AG09319 (cell line): Measurements from ENCODE around the gene CBFA2T2.

Source experiments
- DNase-seq: peaks from one replicate; pipeline ENCODE4 v3.0.0-alpha.2; 2010; ENCODE audit warnings: low read depth; ENCODE audit errors: extremely low read depth
- CTCF ChIP-seq: IDR thresholded peaks from 2 replicates; pipeline ENCODE4 v1.5.1; 2011; ENCODE audit warnings: low read depth, mild to moderate bottlenecking, inconsistent platforms, low read length, moderate library complexity

The CBFA2T2 gene

DNA sequence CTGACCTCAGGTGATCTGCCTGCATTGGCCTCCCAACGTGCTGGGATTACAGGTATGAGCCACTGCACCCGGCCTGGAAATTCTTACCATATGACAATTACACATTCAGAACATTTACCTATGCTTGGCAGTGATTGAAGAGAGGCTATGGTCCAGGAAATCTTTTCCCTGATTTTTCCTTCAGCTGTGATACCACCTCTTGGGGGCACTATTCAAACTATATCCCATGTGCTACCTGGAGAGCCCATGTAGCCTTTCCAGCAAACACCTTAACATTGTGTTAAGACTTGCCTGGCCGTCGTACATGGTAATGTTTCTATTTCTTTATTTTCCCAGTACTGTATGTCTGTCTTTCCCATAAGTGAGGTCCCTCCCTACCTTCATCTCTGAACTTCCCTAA is 110.5 kb downstream of the CBFA2T2 start:
- no peak for DNase-seq
- no peak for TF ChIP-seq CTCF

- no peak for DNase-seq
- no peak for TF ChIP-seq CTCF
Observed at GRCh38 chr20:33600981-33601380, 111.1 kb downstream of the CBFA2T2 start.

DNA sequence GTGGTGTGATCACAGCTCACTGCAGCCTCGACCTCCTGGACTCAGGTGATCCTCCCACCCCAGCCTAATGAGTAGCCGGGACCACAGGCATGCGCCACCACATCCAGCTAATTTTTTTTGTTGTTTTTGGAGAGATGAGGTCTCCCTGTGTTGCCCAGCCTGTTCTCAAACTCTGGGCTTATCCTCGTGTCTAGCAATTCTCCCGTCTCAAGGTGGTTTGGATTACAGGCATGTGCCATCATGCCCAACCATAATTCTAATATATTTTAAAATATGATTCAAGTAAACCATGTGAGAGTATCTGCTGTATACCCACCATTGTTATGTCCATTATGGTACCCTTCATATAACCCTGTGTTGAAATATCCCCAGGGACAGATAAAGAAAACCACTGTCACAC is 112.0 kb downstream of the CBFA2T2 start:
- DNase-seq: no peak
- TF ChIP-seq CTCF: no peak

DNA sequence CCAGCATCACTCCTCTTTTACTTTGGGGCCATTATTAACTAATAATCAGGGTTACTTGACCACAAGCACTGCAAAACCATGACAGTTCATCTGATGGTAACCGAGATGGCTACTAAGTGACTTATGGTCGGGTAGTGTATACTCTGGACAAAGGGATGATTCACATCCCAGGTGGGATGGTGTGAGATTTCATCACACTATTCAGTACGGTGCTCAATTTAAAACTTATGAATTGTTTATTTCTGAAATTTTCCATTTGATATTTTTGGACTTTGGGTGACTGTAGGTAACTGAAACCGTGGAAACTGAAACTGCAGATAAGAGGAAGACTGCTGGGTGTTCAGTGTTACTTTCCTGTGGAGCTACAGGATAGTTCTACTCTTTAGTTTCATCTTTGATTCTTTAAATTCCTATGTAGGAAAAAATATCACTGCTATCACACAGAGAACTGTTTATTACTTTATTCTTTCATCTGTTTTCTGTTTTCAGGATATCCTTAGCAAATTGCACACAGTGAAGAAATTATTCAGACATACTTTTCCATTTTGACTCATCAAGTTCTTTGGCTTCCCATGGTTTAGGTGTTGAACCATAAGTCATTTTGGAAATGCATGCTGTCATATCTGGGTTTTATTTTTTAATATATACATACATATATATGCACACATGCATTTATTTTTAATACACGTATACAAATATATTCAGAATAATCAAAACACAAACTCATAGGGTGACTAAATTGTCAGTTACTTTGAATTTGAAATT is 113.1 kb downstream of the CBFA2T2 start:
- no peak for DNase-seq
- TF ChIP-seq CTCF: no peak

DNA sequence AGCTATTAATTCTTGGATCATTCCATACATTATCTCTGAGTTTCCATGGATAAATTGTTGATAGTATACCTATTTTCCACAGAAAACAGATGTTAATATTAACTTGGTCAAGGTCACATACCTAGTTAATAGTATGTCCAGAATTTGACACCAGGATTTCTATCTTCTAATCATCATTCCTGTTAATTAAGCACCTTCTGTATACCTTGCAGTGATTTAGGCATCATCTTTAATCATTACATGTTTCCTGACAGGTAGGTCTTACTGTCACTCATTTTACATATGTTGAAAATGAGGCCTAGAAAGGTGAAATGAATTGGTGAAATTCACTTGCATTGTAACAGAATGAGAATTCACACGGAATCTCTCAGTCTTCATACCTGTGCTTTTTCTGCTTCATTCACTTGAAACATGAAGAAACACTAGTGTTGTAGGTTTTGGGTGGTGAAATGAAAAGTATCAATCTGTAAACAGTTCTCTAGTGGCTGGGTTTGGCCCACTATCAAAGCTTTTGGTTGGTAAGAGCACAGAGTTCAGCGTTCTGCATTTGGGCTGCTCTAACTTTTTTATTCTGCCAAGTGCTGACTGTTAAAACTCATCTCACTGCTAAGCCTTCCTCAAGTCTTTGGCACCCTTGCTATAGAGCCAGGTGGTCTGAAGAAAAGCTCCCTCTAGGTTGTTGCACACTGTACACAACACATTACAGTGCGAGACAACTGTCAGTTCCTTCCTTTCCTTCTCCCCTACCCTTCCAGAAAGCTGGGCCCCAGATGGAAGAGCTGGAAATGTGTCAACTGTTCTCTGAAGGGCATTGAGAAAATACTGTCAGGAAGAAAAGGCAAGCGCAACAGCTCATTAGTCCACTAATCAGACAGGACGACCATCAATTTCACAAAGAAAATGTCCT is 114.4 kb downstream of the CBFA2T2 start:
- DNase-seq: no peak
- TF ChIP-seq CTCF: no peak

GRCh38 chr20:33604991-33605370 is 115.1 kb downstream of the CBFA2T2 start:
- DNase-seq: no peak
- TF ChIP-seq CTCF: no peak
